WTC11 (cell line): Measurements from ENCODE around the gene ZSCAN10. TPM values are rescaled to one million over a fixed set of nuclear protein-coding genes. Genes with fewer than 3 reads are reported as not detected.
A peak's percentile ranks its signal among the peaks of the same experiment; 100 is the strongest.

ENCODE experiments used
- ATAC-seq: fragments of 200-7000 bp; cut with Tn5 transposase; 2 replicates; pipeline ENCODE4 v1.10.0; 2021; ENCODE audit warnings: mild to moderate bottlenecking, moderate library complexity
- CTCF ChIA-PET: fragments of 300-600 bp; sonication (Branson Sonifier 250); formaldehyde crosslinking; loops from one replicate; lab custom pipeline; 2021; ENCODE audit warnings: antibody characterized with exemption; lab: Charles Lee
- POLR2A ChIA-PET: fragments of 350-600 bp; sonication (Branson Sonifier 250); formaldehyde crosslinking; loops from one replicate; lab custom pipeline; 2021; ENCODE audit warnings: antibody characterized with exemption; lab: Charles Lee
- DNase-seq: peaks from one replicate; pipeline ENCODE4 v3.0.0; 2021; ENCODE audit warnings: low spot score
- H3K27ac Mint-ChIP-seq: 2 replicates; pipeline ENCODE4 v1.8.0; 2021; ENCODE audit warnings: mixed read lengths
- H3K27me3 Mint-ChIP-seq: 2 replicates; pipeline ENCODE4 v1.8.0; 2021; ENCODE audit warnings: low read depth, mild to moderate bottlenecking, moderate library complexity, mixed read lengths
- H3K36me3 Mint-ChIP-seq: 2 replicates; pipeline ENCODE4 v1.8.0; 2021; ENCODE audit warnings: mixed read lengths
- H3K4me1 Mint-ChIP-seq: 2 replicates; pipeline ENCODE4 v1.8.0; 2022; ENCODE audit warnings: mixed read lengths
- H3K4me3 Mint-ChIP-seq: 2 replicates; pipeline ENCODE4 v1.8.0; 2021; ENCODE audit warnings: mild to moderate bottlenecking, moderate library complexity, mixed read lengths
- H3K9me3 Mint-ChIP-seq: 2 replicates; pipeline ENCODE4 v1.8.0; 2021; ENCODE audit warnings: mixed read lengths
- ATF1 ChIP-seq: sonication (generic); formaldehyde crosslinking; IDR thresholded peaks from 2 replicates; pipeline ENCODE4 v1.8.1; 2023; ENCODE audit warnings: mild to moderate bottlenecking, moderate library complexity, missing genetic modification reagents
- CDX4 ChIP-seq: fragments of 250-450 bp; sonication (Bioruptor Pico); IDR thresholded peaks from 2 replicates; pipeline ENCODE4 v1.9.0; 2021; ENCODE audit warnings: moderate library complexity, mild to moderate bottlenecking, inconsistent platforms, borderline replicate concordance
- E2F5 ChIP-seq: sonication (generic); formaldehyde crosslinking; IDR thresholded peaks from 2 replicates; pipeline ENCODE4 v1.8.1; 2022; ENCODE audit warnings: mild to moderate bottlenecking, moderate library complexity, missing genetic modification reagents
- EMX1 ChIP-seq: fragments of 250-450 bp; sonication (Bioruptor Pico); IDR thresholded peaks from 2 replicates; pipeline ENCODE4 v1.8.0; 2021; ENCODE audit warnings: mild to moderate bottlenecking
- ETV6 ChIP-seq: sonication (generic); formaldehyde crosslinking; IDR thresholded peaks from 2 replicates; pipeline ENCODE4 v1.8.1; 2022; ENCODE audit warnings: mild to moderate bottlenecking, missing genetic modification reagents
- FOXP4 ChIP-seq: sonication (generic); formaldehyde crosslinking; IDR thresholded peaks from 2 replicates; pipeline ENCODE4 v1.8.0; 2022; ENCODE audit warnings: mild to moderate bottlenecking, missing genetic modification reagents
- IRF1 ChIP-seq: sonication (generic); formaldehyde crosslinking; IDR thresholded peaks from 2 replicates; pipeline ENCODE4 v1.8.0; 2023; ENCODE audit warnings: missing genetic modification reagents
- JAZF1 ChIP-seq: fragments of 250-450 bp; sonication (Bioruptor Pico); IDR thresholded peaks from 2 replicates; pipeline ENCODE4 v1.9.0; 2021; ENCODE audit warnings: moderate library complexity, mild to moderate bottlenecking, inconsistent platforms
- MAX ChIP-seq: sonication (generic); formaldehyde crosslinking; IDR thresholded peaks from 2 replicates; pipeline ENCODE4 v1.8.0; 2022; ENCODE audit warnings: mild to moderate bottlenecking, missing genetic modification reagents
- RELA ChIP-seq: sonication (generic); formaldehyde crosslinking; IDR thresholded peaks from 2 replicates; pipeline ENCODE4 v1.8.1; 2022; ENCODE audit warnings: missing genetic modification reagents, mild to moderate bottlenecking, borderline replicate concordance
- SP1 ChIP-seq: sonication (generic); formaldehyde crosslinking; conservative IDR thresholded peaks from 2 replicates; pipeline ENCODE4 v1.8.1; 2022; ENCODE audit warnings: missing genetic modification reagents
- TEAD1 ChIP-seq: sonication (generic); formaldehyde crosslinking; IDR thresholded peaks from 2 replicates; pipeline ENCODE4 v1.8.0; 2022; ENCODE audit warnings: mild to moderate bottlenecking, missing genetic modification reagents
- USF2 ChIP-seq: sonication (generic); formaldehyde crosslinking; IDR thresholded peaks from 2 replicates; pipeline ENCODE4 v1.8.1; 2023; ENCODE audit warnings: mild to moderate bottlenecking, missing genetic modification reagents, moderate library complexity
- ZMAT4 ChIP-seq: fragments of 250-450 bp; sonication (Bioruptor Pico); IDR thresholded peaks from 2 replicates; pipeline ENCODE4 v1.9.0; 2021; ENCODE audit warnings: mild to moderate bottlenecking
- ZNF317 ChIP-seq: sonication (generic); formaldehyde crosslinking; IDR thresholded peaks from 2 replicates; pipeline ENCODE4 v1.8.1; 2023; ENCODE audit warnings: low read depth, mild to moderate bottlenecking, moderate library complexity, missing genetic modification reagents, borderline replicate concordance
- ZNF416 ChIP-seq: fragments of 250-450 bp; sonication (Bioruptor Pico); IDR thresholded peaks from 2 replicates; pipeline ENCODE4 v1.9.0; 2021; ENCODE audit warnings: mild to moderate bottlenecking, inconsistent platforms
- ZNF671 ChIP-seq: fragments of 250-450 bp; sonication (Bioruptor Pico); IDR thresholded peaks from 2 replicates; pipeline ENCODE4 v1.8.0; 2021; ENCODE audit warnings: mild to moderate bottlenecking
- total RNA-seq: library from RNA; stranded (reverse); gene quantifications from 3 replicates; pipeline ENCODE4 v1.2.3, GENCODE V29; 2021
- TF ChIP-seq, protein P1 (sequence below): sonication (generic); formaldehyde crosslinking; IDR thresholded peaks from 2 replicates; pipeline ENCODE4 v1.8.0; 2022; ENCODE audit warnings: mild to moderate bottlenecking, missing genetic modification reagents
- TF ChIP-seq, protein P2 (sequence below): sonication (generic); formaldehyde crosslinking; IDR thresholded peaks from 2 replicates; pipeline ENCODE4 v1.8.0; 2023; ENCODE audit warnings: mild to moderate bottlenecking, missing genetic modification reagents

The ZSCAN10 gene
- total RNA-seq, 1 experiment from 2014 or later, result 263 TPM

DNA sequence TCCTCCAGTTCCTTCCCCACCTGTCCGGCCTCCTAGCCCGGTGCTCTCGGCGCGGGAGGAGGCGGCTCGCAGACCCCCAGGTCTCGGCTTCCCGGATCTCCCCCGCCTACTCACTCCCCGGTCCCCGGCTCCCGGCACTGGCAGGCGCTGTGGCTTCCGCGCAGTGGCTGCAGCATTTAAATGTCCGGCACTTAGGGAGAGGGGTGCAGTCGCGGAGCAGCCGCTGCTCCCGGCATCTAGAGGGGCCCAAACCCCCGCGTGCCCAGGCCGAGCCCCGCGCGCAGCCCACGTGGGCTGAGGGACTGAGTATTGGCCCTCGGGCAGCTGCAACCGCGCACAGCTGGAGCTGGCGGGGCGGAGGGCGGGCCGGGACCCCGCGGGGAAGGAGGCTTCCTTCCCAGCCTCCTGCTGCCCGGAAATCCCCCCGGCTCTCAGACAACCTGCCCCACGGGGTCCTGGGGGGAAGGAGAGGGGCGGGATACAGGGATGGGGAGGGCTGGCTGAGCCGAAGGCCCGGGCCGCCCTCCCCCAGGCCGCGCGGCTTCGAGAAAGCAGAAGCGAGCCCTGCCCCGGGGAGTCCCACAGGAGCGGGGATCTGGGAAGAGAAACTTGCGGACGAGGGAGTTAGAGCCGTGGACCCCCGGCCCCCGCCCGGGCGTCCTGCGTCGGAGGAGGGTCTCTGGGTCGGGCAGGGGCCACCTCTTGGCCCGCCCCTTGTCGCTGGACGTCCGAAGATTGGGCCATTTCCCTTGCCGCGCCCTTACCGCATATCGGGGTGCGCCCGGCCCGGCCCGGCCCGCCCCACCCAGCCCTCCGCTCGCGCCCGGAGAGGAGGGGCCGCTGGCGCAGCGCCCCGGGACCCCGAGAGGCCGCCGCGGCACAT is 53.1 kb downstream of the ZSCAN10 start, which contains the start of gene MMP25 (continued):
- TF ChIP-seq, protein P1, sequence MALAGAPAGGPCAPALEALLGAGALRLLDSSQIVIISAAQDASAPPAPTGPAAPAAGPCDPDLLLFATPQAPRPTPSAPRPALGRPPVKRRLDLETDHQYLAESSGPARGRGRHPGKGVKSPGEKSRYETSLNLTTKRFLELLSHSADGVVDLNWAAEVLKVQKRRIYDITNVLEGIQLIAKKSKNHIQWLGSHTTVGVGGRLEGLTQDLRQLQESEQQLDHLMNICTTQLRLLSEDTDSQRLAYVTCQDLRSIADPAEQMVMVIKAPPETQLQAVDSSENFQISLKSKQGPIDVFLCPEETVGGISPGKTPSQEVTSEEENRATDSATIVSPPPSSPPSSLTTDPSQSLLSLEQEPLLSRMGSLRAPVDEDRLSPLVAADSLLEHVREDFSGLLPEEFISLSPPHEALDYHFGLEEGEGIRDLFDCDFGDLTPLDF (CRISPR knock-in tag), result peak; percentile 11; the same call in 1 of the 2 replicates
- TF ChIP-seq ETV6 (CRISPR knock-in tag) (peak; percentile 52; the same call in 1 of the 2 replicates), TEAD1 (0 out of 2 replicates have a peak, but pooled peaks have one; percentile 20), FOXP4 (CRISPR knock-in tag) (peak; percentile 69; the same call in 1 of the 2 replicates), RELA (CRISPR knock-in tag) (no peak), SP1 (peak; percentile 66; the same call in 1 of the 2 replicates), ZNF671 (CRISPR knock-in tag) (no peak), MAX (CRISPR knock-in tag) (peak; percentile 66; the same call in 1 of the 2 replicates), USF2 (CRISPR knock-in tag) (peak; percentile 68)
- TF ChIP-seq, protein P2, sequence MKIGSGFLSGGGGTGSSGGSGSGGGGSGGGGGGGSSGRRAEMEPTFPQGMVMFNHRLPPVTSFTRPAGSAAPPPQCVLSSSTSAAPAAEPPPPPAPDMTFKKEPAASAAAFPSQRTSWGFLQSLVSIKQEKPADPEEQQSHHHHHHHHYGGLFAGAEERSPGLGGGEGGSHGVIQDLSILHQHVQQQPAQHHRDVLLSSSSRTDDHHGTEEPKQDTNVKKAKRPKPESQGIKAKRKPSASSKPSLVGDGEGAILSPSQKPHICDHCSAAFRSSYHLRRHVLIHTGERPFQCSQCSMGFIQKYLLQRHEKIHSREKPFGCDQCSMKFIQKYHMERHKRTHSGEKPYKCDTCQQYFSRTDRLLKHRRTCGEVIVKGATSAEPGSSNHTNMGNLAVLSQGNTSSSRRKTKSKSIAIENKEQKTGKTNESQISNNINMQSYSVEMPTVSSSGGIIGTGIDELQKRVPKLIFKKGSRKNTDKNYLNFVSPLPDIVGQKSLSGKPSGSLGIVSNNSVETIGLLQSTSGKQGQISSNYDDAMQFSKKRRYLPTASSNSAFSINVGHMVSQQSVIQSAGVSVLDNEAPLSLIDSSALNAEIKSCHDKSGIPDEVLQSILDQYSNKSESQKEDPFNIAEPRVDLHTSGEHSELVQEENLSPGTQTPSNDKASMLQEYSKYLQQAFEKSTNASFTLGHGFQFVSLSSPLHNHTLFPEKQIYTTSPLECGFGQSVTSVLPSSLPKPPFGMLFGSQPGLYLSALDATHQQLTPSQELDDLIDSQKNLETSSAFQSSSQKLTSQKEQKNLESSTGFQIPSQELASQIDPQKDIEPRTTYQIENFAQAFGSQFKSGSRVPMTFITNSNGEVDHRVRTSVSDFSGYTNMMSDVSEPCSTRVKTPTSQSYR, result no peak
- TF ChIP-seq, all 79 proteins: peak for 13

DNA sequence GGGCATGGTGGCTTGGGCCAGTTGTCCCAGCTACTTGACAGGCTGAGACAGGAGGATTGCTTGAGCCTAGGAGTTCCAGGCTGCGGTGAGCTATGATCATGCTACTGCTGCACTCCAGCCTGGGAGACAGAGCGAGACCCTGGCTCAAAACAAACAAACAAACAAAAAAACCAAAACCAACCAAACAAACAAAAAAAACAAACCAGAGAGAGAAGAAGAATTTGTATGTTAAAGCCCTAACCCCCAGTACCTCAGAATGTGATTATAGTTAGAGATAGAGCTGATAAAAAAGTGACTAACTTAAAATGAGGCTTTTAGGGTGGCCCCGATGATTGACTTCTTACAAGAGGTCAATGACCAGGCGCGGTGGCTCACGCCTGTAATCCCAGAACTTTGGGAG is 54.4 kb downstream of the ZSCAN10 start:
- no peaks in the 10 kb centered on the region for H3K9me3 Mint-ChIP-seq
- POLR2A ChIA-PET, result interaction anchor here (0.8 to 1.9 kb wide), 3 partner anchors 11 to 24 kb away, joined by 3 to 8 read pairs (median 4); partner anchors contain the start of gene TNFRSF12A
- CTCF ChIA-PET, result interaction anchor here (0.7 to 11.1 kb wide), 5 partner anchors 13 to 334 kb away, joined by 3 to 152 read pairs (median 5); no protein-coding TSS in a partner anchor
- no peak for DNase-seq
- no peak for TF ChIP-seq ATF1 (CRISPR knock-in tag)
- no peak for TF ChIP-seq E2F5
- TF ChIP-seq, protein P1 (CRISPR knock-in tag), result no peak
- no peak for TF ChIP-seq CDX4 (CRISPR knock-in tag)
- TF ChIP-seq ZMAT4, result no peak
- TF ChIP-seq EMX1 (CRISPR knock-in tag), result no peak
- no peak for TF ChIP-seq ZNF416 (CRISPR knock-in tag)
- TF ChIP-seq IRF1 (CRISPR knock-in tag), result no peak
- no peak for TF ChIP-seq JAZF1 (CRISPR knock-in tag)
- TF ChIP-seq ZNF317, result no peak
- TF ChIP-seq, all 79 proteins: peak for 0
- 0 out of 2 replicates have a peak, but pooled peaks cover 3% of the 10 kb centered on the region for H3K36me3 Mint-ChIP-seq
- H3K4me1 Mint-ChIP-seq, result peaks cover 13% of the 10 kb centered on the region
- ATAC-seq, result no peak
- H3K4me3 Mint-ChIP-seq, result peak overlapping the region; percentile 89
- peaks cover 26% of the 10 kb centered on the region for H3K27me3 Mint-ChIP-seq
- H3K27ac Mint-ChIP-seq, result peak overlapping the region; percentile 86; the same call in 1 of the 2 replicates
